ENCODE data around the gene RELA. TPM values are rescaled to one million over a fixed set of nuclear protein-coding genes. Genes with fewer than 3 reads are reported as not detected.
"Not testable (repeated sequence)": the region's sequence is repeated elsewhere in the genome, so short reads cannot be mapped to it uniquely, and the experiment has no call there.

Gene RELA
- total RNA-seq, result 50.3 TPM

DNA sequence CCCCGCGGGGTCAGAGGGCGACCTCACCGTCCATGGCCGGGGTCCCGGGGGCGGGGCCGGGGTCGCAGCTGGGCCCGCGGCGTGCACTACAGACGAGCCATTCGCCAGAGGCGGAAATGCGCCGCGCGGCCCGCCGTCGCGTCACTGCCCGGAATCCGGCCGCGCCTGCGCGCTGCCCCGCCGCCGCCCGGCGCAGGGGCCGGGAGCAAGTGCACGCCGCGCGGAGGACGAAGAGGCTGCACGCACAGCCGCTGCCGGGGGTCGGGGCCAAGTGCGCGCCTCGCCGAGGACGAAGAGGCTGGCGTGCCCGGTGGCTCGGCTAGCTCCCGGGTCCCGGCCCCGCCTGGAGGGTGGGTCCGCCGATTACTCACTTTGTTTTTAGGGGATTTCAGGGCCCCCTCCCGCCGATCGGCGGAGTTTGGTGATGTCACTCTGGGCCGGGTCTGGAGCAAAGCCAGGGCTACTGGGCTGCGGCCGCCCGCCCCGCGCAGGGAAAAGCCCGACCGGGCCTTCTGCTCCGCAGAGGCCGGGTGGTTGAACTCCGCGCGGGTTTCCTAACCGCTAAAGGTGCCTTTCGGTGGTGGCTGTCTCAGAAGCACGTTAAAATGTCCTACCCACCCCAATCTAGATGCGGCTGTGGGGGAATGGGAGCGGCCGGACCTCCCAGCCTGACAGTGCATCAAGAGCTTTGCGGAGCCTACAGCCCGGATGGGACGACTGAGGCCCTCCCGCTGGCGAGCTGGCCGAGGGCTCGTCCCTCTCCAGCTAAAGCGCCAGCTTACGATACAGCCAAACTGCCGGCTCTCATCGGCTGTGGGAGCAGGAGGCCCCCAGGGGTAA, at the start of gene RELA:
Gene RELA, minus strand, starts transcription at position 118 of the 840 bp plus-strand sequence. Its CDS starts 84 bp downstream, at position 34.
- peak; percentile 92 for ATAC-seq

DNA sequence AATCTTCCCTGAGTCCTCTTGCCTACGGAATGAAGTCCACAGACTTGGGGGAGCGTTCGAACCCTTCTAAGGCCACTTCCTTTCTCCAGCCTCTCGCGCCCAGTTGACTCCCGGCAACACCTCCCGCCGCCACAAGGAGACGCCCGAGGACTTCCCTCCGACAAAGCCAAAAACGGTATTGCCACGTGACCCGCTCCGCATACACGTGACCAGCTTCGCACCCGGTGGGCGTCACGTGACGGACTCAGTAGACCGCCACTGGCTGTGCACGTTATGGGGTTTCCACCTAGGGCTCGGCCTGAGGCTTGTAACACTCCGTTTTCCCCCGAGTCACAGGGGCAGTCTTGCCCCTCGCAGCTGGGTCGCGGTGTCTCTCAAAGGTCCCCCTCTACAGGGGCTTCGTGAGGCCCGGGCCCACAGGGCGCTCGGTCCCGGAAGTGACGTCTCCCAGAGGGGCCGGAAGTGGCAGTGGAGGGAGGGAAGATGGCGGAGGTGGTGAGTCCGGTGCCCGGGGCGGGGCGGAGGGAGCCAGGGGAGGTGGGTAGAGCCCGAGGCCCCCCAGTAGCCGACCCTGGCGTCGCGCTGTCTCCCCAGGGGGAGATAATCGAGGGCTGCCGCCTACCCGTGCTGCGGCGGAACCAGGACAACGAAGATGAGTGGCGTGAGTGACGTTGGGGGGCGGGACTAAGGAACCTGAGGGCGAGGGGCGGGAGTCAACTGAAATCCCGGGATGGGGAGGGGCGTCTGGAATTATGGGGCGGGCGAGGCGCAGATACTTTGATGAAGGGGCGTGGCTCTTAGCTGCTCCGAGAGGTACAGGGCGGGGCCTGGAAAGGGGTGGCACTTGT, 49.3 kb upstream of the RELA start, which contains the start of gene KAT5:
Gene KAT5, plus strand, starts transcription at position 468 of the 848 bp plus-strand sequence. Its CDS starts 16 bp downstream, at position 484.
- ATAC-seq, result peak; percentile 91

DNA sequence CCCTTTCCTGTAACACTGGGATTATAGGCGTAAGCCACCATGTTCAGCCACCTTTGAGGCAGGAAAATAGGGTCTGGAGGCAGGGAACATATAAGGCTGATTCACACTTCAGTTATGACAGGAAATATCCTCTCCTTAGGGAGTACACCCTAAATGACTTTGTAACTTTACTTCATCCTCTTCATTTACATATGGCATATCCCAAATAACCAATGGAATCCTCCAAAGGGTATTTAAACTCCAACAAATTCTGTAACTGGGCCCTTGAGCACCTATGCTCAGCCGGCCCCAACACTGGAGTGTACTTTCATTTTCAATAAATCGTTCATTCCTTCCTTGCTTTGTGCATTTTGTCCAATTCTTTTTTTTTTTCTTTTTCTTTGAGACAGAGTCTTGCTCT, 47.7 kb upstream of the RELA start:
- no peak for ATAC-seq

DNA sequence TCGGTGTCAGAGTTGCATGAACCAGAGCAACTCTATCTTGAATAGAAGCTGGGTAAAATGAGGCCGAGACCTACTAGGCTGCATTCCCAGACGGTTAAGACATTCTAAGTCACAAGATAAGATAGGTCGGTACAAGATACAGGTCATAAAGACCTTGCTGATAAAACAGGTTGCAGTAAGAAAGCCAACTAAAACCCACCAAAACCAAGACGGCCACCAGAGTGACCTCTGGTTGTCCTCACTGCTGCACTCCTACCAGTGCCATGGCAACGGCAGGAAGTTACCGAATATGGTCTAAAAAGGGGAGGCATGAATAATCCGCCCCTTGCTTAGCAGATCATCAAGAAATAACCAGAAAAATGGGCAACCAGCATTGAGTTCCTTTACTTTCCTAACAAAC, 46.9 kb upstream of the RELA start:
- ATAC-seq, result no peak

GRCh38 chr11:65708451-65708850, 45.7 kb upstream of the RELA start:
- ATAC-seq, result no peak

DNA sequence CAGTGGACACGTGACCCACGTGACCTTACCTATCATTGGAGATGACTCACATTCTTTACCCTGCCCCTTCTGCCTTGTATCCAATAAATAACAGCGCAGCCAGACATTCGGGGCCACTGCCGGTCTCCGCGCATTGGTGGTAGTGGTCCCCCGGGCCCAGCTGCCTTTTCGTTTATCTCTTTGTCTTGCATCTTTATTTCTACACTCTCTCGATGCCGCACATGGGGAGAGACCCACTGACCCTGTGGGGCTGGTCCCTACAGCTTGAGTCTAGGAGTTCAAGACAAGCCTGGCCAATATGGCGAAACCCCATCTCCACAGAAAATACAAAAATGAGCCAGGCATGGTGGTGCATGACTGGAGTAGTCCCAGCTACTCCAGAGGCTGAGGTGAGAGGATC, 44.3 kb upstream of the RELA start:
- not testable (repeated sequence) for ATAC-seq

GRCh38 chr11:65706303-65706763, 43.6 kb upstream of the RELA start:
- not testable (repeated sequence) for ATAC-seq

GRCh38 chr11:65703846-65704245, 41.1 kb upstream of the RELA start:
- ATAC-seq, result no peak

- no peak for ATAC-seq
Measured at GRCh38 chr11:65701686-65702085, 39.0 kb upstream of the RELA start.

GRCh38 chr11:65700399-65700798, 37.7 kb upstream of the RELA start:
- peak; percentile 37 for ATAC-seq

DNA sequence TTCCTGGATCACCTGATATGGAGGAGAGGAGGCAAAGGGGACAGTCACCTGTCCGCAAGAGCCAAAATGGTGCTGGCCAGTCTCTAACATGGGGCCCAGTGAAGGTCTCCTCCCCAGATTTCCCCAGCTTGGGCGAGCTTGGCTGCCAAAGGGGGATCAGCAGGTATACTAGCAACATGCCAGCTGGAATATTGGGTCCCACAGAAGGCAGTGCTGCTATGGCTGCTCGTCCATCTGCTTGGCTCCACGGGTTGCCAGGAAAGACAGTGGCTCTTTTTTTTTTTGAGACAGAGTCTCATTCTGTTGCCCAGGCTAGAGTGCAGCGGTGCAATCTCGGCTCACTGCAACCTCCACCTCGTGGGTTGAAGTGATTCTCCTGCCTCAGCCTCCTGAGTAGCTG, 36.6 kb upstream of the RELA start:
- ATAC-seq, result no peak

- peak; percentile 71 for ATAC-seq
Measured at GRCh38 chr11:65698205-65698604, 35.5 kb upstream of the RELA start.

- ATAC-seq, result no peak
Measured at GRCh38 chr11:65696802-65697552, 34.3 kb upstream of the RELA start.

GRCh38 chr11:65695459-65696241, 32.9 kb upstream of the RELA start:
- peak; percentile 53 for ATAC-seq

- ATAC-seq, result peak; percentile 77
Measured at GRCh38 chr11:65692367-65692766, 29.7 kb upstream of the RELA start.

DNA sequence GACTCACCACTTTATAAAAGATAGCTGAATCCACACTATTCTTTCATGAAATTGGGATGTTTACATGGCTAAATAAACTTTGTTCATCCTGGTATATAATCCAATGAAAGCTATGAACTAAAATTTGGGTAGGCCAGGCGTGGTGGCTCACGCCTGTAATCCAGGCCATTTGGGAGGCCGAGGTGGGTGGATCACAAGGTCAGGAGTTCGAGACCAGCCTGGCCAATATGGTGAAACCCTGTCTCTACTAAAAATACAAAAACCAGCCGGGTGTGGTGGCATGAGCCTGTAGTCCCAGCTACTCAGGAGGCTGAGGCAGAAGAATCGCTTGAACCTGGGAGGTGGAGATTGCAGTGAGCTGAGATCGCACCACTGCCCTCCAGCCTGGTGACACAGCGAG, 29.1 kb upstream of the RELA start:
- not testable (repeated sequence) for ATAC-seq

DNA sequence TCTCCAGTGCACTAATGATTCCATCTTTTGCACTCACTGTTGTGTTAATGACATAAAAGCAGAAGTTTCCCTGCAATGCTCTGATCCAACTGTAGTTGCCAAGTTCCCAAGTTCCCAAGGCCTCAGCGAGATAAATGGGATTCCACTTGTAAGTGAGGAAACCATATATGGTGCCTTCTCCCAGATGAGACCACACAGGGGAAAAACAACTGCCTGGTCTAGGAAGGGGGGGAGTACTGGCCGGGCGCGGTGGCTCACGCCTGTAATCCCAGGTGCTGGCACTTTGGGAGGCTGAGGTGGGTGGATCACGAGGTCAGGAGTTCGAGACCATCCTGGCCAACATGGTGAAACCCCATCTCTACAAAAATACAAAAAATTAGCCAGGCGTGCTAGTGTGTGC, 23.3 kb upstream of the RELA start:
- no peak for ATAC-seq

DNA sequence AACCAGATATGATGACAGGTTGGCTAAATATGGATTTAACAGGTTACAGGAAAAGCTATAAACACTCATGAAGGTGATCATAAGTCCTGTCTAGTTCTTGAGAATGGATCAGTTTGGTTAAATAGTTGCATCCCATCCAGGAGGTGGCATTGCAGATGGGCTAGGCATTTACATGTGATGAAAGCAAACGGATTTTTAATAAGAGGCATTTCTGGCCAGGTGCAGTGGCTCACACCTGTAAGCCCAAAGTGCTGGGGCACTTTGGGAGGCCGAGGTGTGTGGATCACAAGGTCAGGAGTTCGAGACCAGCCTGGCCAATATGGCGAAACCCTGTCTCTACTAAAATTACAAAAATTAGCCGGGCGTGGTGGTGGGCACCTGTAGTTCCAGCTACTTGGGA, 20.8 kb upstream of the RELA start:
- ATAC-seq, result not testable (repeated sequence)

DNA sequence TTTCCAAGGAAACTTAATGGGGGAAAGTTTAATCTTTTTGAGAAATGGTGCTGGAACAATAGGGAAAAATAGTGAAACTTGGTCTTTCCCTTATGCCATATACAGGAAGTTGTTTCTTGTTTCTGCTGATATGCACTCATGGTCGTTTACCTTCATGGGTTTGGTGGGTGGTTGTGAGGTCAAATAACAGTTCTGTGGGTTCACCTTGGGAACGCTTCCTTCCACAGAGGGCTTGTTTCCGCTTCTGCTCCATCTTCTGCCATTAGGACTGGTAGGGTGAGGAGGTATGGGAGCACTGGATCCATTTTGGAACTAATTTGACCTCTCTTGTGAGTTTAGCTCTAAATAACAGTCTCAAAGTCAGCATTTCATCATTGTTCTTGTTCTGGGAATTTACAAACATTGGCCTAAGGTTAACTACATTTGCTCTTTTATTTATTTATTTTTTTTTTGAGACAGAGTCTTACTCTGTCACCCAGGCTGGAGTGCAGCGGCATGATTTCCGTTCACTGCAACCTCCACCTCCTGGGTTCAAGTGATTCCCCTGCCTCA, 17.6 kb upstream of the RELA start:
- ATAC-seq, result no peak

GRCh38 chr11:65672982-65673381, 10.3 kb upstream of the RELA start:
- ATAC-seq, result no peak

- no peak for ATAC-seq
Measured at GRCh38 chr11:65672180-65672860, 9.6 kb upstream of the RELA start.

Data from esophagus mucosa (tissue), 1 donor.